Activated CD8-positive, alpha-beta T cell treated with anti-CD3 and anti-CD28 coated beads, Interleukin-2, amount 10 ng/mL, durations not matched to agents 7 days and 5 days (primary cell): ENCODE data around the gene TMEM91. TPM values are rescaled to one million over a fixed set of nuclear protein-coding genes. Genes with fewer than 3 reads are reported as not detected.

ENCODE experiments used
- ATAC-seq: fragments of 150-1000 bp; cut with Tn5 transposase; one replicate; pipeline ENCODE4 v1.10.0; 2021; ENCODE audit warnings: moderate library complexity
- CTCF ChIA-PET: fragments of 350-600 bp; sonication (Branson Sonifier 250); formaldehyde crosslinking; loops from one replicate; lab custom pipeline; 2021; ENCODE audit warnings: antibody characterized with exemption; lab: Charles Lee
- POLR2A ChIA-PET: fragments of 350-600 bp; sonication (Branson Sonifier 250); formaldehyde crosslinking; loops from one replicate; lab custom pipeline; 2021; ENCODE audit warnings: antibody characterized with exemption; lab: Charles Lee
- DNase-seq: peaks from one replicate; pipeline ENCODE4 v3.0.0-alpha.2; 2020
- H3K27ac Mint-ChIP-seq: one replicate; pipeline ENCODE4 v1.8.0; 2021; ENCODE audit warnings: mild to moderate bottlenecking, mixed read lengths
- H3K27me3 Mint-ChIP-seq: one replicate; pipeline ENCODE4 v1.8.0; 2021; ENCODE audit warnings: low read depth, mixed read lengths
- H3K36me3 Mint-ChIP-seq: one replicate; pipeline ENCODE4 v1.8.0; 2021; ENCODE audit warnings: low read depth, mixed read lengths
- H3K4me1 Mint-ChIP-seq: one replicate; pipeline ENCODE4 v1.8.0; 2021; ENCODE audit warnings: low read depth, mixed read lengths
- H3K4me3 Mint-ChIP-seq: one replicate; pipeline ENCODE4 v1.8.0; 2021; ENCODE audit warnings: mild to moderate bottlenecking, mixed read lengths
- H3K9me3 Mint-ChIP-seq: one replicate; pipeline ENCODE4 v1.8.0; 2022; ENCODE audit warnings: mixed read lengths; ENCODE audit not compliant: insufficient read depth
- total RNA-seq, 2 experiments: library from RNA; stranded (reverse); gene quantifications; one replicate each; pipeline ENCODE4 v1.2.3, GENCODE V29; 2021

Gene TMEM91
- total RNA-seq, 2 experiments from 2014 or later: 5.3 to 6.4 TPM

DNA sequence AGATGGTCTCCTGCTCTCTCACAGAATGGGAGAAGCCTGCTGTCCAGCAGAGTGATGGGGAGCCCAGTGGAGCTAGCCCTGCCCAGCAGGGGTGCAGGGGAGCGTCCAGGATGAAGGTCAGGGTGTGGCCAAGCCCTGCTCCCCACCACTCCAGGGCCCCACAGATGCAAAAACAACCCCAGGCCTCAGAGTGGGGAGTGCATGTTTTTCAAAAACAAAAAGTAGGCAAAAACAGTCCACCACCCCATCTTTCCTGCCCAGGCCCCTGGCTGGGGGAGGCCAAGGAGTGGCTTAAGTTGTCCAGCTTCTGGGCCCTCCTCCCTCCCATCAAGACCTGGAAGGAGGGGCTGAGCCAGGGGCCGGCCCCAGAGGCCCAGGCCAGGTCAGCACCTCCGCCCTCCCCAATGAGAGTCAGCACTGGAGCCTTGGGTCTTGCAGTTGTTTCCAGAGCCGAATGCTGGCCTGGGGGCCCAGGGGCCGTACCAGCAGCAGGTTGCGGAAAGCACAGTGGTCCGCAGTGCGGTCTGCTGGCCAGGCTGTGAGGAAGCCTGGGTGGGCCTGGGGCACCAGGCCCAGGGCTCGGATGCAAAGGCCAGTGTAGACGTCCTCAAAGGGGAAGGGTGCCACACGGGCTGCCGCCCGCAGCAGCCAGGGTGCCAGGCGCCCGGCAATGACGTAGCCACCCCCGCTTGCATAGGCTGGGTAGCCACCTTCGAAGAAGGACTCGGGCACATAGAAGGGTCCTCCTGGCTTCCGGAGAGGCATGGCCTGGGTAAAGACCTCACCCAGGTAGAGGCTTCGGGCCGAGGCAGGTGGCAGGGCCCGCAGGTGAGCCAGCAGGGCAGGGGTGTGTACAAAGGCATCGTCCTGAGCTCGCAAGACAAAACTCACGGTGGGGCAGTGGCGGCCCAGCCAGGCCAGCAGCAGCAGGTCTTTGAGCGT is 49.1 kb downstream of the TMEM91 start:
- Mint-ChIP-seq H3K36me3 (peaks cover 23% of the 10 kb centered on the region), H3K27ac (peak overlapping the region; percentile 79), H3K4me3 (peak overlapping the region; percentile 18), H3K9me3 (no peaks in the 10 kb centered on the region), H3K27me3 (no peaks in the 10 kb centered on the region), H3K4me1 (peaks cover 43% of the 10 kb centered on the region)
- no peak for DNase-seq
- ChIA-PET POLR2A (no interaction called here), CTCF (interaction anchor here (1.8 kb wide), 1 partner anchor 23 kb away, joined by 6 read pairs; no protein-coding TSS in a partner anchor)
- ATAC-seq: no peak

GRCh38 chr19:41426116-41426841 is 49.9 kb downstream of the TMEM91 start:
- Mint-ChIP-seq H3K4me1 (peaks cover 48% of the 10 kb centered on the region), H3K36me3 (peaks cover 21% of the 10 kb centered on the region), H3K4me3 (peak overlapping the region; percentile 77), H3K27ac (peak overlapping the region; percentile 25), H3K9me3 (no peaks in the 10 kb centered on the region), H3K27me3 (no peaks in the 10 kb centered on the region)
- ChIA-PET POLR2A (interaction anchor here (0.6 to 0.9 kb wide), 2 partner anchors 27 to 129 kb away, joined by 3 to 6 read pairs; no protein-coding TSS in a partner anchor), CTCF (interaction anchor here (0.9 to 1.8 kb wide), 4 partner anchors 9 to 144 kb away, joined by 3 to 6 read pairs (median 4); no protein-coding TSS in a partner anchor)
- ATAC-seq: no peak
- DNase-seq: no peak

GRCh38 chr19:41426952-41427646 is 50.8 kb downstream of the TMEM91 start, which contains the start of gene B3GNT8:
TSS of gene B3GNT8 (minus strand) at chr19:41427374. CDS start at chr19:41426778, 596 bp downstream.
- H3K4me3 Mint-ChIP-seq: peak within 1 kb of the TSS; percentile 77
- H3K27ac Mint-ChIP-seq: peak within 1 kb of the TSS; percentile 84
- ChIA-PET CTCF (interaction anchor here (0.9 to 1.2 kb wide), 4 partner anchors 8 to 143 kb away, joined by 3 to 4 read pairs (median 4); no protein-coding TSS in a partner anchor), POLR2A (interaction anchor here (0.6 to 1.7 kb wide), 3 partner anchors 9 to 128 kb away, joined by 3 to 6 read pairs (median 5); no protein-coding TSS in a partner anchor)
- peaks cover 23% of the 10 kb centered on the region for H3K36me3 Mint-ChIP-seq
- H3K9me3 Mint-ChIP-seq: no peaks in the 10 kb centered on the region
- peaks cover 53% of the 10 kb centered on the region for H3K4me1 Mint-ChIP-seq
- ATAC-seq: peak; percentile 71
- DNase-seq: peak; percentile 71
- no peaks in the 10 kb centered on the region for H3K27me3 Mint-ChIP-seq

DNA sequence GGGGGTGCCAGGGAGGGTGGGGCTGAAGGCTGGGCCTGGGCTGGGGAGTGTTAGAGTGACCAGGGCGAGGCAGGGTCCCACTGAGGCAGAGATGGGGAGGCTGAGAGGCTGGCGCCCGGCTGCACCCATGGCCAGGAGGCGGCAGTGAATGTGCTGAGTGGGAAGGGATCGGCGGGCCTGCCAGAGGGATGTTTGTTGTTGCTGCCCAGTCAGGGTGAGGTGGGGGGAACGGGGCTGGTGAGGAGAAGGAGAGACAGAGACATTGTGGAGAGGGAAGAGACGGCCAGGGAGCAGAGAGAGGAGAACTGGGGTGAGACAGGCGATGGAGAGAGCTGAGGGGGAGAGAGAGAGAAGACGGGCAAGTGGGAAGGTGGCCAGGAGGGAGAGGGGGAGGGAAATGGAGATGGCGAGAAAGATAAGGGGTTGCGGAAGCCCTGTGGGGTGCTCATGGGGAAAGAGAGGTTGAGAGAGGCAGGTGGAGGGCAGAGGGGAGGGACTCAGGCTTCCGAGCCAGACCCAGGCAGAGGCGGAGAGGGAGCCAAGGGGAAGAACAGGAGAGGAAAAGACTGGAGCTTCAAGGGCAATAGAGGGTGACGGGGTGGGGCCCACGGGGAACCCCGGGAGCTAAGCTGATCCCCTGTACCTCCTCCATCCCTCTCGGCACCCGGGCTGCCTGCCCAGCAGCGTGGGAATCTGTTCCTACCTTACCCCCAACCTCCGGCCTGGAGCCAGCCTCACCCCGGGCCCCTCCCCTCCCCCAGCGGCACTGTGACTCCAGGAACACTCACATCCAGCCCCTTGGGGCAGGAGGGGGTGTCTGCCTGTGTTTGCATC is 51.5 kb downstream of the TMEM91 start:
- ATAC-seq: peak; percentile 71
- Mint-ChIP-seq H3K27me3 (no peaks in the 10 kb centered on the region), H3K27ac (peak overlapping the region; percentile 84), H3K4me3 (peak overlapping the region; percentile 77), H3K9me3 (no peaks in the 10 kb centered on the region), H3K4me1 (peaks cover 53% of the 10 kb centered on the region), H3K36me3 (peaks cover 30% of the 10 kb centered on the region)
- DNase-seq: peak; percentile 59
- CTCF ChIA-PET: interaction anchor here (0.9 to 2.0 kb wide), 6 partner anchors 7 to 143 kb away, joined by 3 to 14 read pairs (median 4); partner anchors contain the start of gene DMAC2
- POLR2A ChIA-PET: interaction anchor here (0.6 to 1.7 kb wide), 3 partner anchors 8 to 825 kb away, joined by 3 to 5 read pairs (median 3); no protein-coding TSS in a partner anchor

DNA sequence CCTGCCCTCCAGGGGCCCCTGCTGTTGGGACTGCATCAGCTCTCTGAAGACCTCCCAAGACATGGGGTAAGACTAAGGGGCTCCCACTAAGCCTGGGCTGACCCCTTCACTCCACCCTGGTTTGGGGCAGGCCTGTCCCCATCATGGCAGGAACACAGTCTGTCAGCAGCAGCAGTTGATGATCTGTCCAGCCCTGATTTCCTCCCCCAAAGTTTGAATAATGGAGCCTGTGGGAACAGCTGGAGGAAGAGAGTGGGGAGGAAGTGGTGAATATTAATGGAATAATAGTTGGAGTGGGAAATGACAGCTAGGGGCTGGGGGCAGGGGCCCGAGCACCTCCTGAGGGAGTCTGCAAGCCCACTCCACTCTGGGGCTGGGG is 52.1 kb downstream of the TMEM91 start:
- ChIA-PET CTCF (interaction anchor here (1.1 to 2.0 kb wide), 4 partner anchors 9 to 76 kb away, joined by 3 to 14 read pairs (median 6); partner anchors contain the start of gene DMAC2), POLR2A (interaction anchor here (0.6 to 1.7 kb wide), 3 partner anchors 7 to 10 kb away, joined by 3 to 5 read pairs (median 4); no protein-coding TSS in a partner anchor)
- Mint-ChIP-seq H3K27ac (peak overlapping the region; percentile 84), H3K4me1 (peaks cover 53% of the 10 kb centered on the region), H3K36me3 (peaks cover 33% of the 10 kb centered on the region), H3K27me3 (no peaks in the 10 kb centered on the region), H3K4me3 (peak overlapping the region; percentile 77), H3K9me3 (no peaks in the 10 kb centered on the region)
- ATAC-seq (no peak), DNase-seq (peak; percentile 42)

GRCh38 chr19:41430922-41431321 is 54.6 kb downstream of the TMEM91 start:
- ChIA-PET POLR2A (interaction anchor here (0.8 kb wide), 1 partner anchor 79 kb away, joined by 3 read pairs; no protein-coding TSS in a partner anchor), CTCF (interaction anchor here (0.6 to 1.7 kb wide), 11 partner anchors 9 to 119 kb away, joined by 3 to 8 read pairs (median 4); partner anchors contain the start of genes B9D2 and DMAC2)
- ATAC-seq: no peak
- peaks cover 45% of the 10 kb centered on the region for H3K4me1 Mint-ChIP-seq
- DNase-seq: no peak
- H3K9me3 Mint-ChIP-seq: no peaks in the 10 kb centered on the region
- no peak overlapping the region for H3K4me3 Mint-ChIP-seq
- no peak overlapping the region for H3K27ac Mint-ChIP-seq
- H3K27me3 Mint-ChIP-seq: no peaks in the 10 kb centered on the region
- peaks cover 29% of the 10 kb centered on the region for H3K36me3 Mint-ChIP-seq

DNA sequence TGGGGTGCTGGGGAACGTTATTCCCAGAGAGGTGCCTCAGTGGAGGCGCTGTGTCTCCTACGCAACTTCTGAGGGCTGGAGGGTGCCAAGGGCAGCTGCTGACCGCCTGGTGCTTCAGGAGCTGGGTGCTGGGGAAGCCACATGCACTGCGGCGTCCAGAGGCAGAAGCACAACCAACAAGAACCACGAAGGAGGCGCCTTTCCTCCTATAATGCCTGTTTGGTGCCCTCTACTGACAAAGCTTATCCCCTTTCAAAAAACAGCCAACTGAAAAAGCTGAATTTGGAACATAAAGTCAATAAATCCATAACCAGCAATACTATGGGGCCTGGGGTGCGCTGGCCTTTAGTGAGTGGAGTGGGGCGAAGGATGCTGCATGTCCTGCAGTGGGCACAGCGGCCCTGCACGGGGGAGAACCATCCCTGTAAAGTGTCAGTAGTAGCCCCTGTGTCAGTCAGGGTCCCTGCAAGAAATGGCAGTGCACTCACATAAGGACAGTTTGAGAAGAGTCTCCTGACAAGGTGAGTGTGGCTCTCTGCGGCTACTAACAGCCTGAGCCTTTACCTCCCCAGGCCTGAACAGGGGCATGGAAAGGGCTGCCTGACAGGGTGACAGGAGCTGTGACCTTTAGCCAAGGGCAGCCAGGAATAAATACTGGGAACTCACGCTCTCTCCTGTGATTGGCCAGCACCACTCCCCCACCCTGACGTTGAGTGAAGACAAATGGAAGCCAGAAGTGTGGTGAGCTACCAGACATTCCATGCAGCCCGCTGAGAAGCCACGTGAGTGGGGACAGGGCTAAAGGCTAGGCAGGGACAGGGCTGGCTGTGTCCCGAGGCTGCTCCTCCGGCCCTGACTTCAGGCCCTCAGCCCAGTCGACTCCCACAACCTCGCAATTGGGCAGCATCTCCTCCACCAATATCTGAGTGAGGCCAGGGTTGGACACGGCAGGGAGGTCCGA is 55.4 kb downstream of the TMEM91 start:
- ATAC-seq: no peak
- Mint-ChIP-seq H3K9me3 (no peaks in the 10 kb centered on the region), H3K4me3 (no peak overlapping the region), H3K27me3 (no peaks in the 10 kb centered on the region), H3K4me1 (peaks cover 41% of the 10 kb centered on the region), H3K27ac (peak overlapping the region; percentile 39), H3K36me3 (peaks cover 34% of the 10 kb centered on the region)
- peak; percentile 48 for DNase-seq
- ChIA-PET POLR2A (no interaction called here), CTCF (interaction anchor here (0.6 to 1.7 kb wide), 10 partner anchors 8 to 105 kb away, joined by 3 to 8 read pairs (median 4); partner anchors contain the start of genes B9D2 and DMAC2)

DNA sequence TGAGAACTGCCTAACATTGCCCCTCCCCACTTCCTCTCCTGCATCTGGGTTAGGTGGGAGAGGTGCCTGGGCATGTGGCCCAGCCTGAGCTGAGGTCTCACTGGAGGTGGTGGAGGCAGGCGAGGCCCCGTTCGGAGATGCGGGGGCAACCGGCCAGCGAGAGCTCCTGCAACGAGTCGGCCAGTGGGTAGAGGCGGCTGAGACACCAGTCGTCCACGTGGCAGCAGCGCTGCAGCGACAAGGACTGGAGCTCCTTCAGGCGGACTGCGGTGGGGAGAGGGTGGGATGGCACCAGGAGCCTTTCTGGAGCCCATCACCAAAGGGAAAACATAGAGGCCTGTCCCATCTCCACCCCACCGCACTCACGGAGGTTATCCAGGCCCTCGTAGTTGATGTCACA is 56.8 kb downstream of the TMEM91 start:
- H3K27ac Mint-ChIP-seq: no peak overlapping the region
- no peak for ATAC-seq
- peaks cover 35% of the 10 kb centered on the region for H3K4me1 Mint-ChIP-seq
- no peak overlapping the region for H3K4me3 Mint-ChIP-seq
- no peaks in the 10 kb centered on the region for H3K9me3 Mint-ChIP-seq
- H3K36me3 Mint-ChIP-seq: peaks cover 39% of the 10 kb centered on the region
- H3K27me3 Mint-ChIP-seq: no peaks in the 10 kb centered on the region
- POLR2A ChIA-PET: interaction anchor here (0.7 kb wide), 1 partner anchor 129 kb away, joined by 3 read pairs; no protein-coding TSS in a partner anchor
- no peak for DNase-seq
- CTCF ChIA-PET: no interaction called here
